GM19238 (cell line): ENCODE measurements around the gene SLC25A24.

Experiments used
- DNase-seq: peaks from one replicate; pipeline ENCODE4 v3.0.0; 2011; ENCODE audit warnings: low spot score; ENCODE audit not compliant: insufficient read length

Gene SLC25A24

DNA sequence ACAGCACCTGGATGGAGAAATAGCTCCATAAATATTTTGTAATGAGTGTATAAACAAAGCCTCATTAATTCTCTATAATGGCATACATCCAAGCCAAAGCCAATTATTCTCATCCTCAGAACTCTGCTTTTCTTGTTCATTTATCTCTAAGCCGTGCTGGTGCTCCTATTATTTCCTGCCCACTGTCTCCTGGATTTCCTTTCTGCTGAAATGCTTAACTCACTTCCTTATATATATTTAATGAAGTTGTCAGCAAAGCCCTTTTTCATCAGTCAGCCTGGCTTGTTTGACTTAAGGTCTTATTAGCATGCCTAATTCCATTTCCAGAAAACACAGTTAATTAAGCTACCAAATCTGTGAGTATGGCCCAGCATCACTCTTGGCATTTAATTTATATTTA, 93.4 kb downstream of the SLC25A24 start:
- no peak for DNase-seq

DNA sequence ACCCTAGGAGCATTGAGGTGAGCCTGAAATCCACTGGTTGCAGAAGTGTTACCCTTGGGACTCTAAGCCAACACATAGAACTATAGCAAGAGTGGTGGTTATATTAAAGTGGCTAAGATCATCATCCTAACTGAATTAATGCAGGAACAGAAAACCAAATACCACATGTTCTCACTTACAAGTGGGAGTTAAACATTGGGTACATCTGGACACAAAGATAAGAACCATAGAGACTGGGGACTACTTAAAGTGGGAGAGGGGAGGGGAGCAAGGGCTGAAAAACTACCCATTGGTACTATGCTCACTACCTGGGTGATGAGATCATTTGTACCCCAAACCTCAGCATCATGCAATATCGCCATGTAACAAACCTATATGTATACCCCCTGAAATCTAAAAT, 100.0 kb downstream of the SLC25A24 start:
- DNase-seq: no peak

DNA sequence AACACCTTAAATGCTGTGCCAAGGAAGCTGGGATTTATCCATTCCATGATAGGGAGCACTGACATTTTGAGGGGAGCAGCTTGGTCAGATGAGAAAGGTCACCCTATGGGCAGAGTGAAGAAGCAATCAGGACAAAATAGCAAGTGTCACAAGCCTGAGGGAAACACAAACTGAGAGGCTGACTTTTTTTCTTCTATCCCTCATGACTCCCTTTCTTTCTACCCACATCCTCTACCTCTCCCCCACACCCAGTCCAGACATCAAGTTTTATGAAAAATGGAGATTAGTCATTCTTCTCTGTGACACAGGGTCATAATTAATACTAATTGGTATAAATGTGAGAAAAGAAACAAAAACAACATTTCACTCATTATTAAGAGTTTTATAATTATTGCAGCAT, 103.1 kb downstream of the SLC25A24 start:
- no peak for DNase-seq

DNA sequence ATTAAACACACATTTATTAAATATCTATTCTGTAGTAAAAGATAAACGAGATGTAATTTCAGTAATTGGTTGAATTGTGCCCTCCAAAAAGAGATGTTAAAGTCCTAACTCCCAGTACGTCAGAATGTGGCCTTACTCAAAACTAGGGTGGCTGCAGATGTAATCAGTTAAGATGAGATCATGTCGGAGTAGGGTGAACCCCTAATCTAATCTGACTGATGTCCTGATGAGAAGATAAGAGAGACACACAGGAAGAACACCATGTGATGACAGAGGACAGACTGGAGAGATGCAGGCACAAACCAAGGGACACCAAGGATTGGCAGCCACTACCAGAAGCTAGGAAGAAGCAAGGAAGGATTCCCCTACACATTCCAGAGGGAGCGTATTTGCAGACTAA, 104.1 kb downstream of the SLC25A24 start:
- DNase-seq: no peak

DNA sequence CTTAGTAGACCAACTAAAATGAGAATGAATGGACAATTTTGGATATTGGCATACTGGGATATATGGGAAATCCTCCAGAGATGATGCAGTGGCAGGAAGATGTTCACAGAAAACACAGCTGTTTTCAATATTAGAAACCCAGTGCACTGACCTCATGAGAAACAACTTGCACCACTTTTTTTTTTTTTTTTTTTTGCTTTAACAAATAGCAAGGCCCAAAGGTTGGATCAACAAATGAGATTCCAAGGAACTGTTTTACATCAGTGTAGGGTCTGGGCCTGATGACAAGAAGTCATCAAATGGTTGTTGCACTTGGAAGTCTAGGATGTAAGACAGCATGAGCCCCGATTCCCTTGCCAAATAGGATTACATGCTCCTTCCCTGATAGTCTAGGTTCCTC, 110.7 kb downstream of the SLC25A24 start:
- DNase-seq: no peak

DNA sequence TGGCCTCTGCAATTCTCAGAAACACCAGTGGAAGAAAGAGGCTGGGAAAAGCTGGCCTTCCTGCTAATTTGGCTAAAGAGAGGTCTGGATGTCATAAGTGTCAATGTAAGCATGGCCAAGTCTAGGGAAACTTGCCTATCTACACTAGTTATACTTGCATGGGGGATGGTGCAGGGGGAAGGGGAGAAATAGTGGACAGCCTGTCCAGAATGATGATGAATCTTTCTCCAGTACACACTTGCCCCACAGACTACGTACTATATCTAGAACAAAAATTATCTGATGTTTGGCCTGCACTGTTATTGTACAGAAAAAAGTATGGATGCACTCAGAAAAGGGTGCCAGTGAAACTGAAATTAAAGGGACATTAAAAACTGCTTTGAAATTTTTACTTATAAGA, 114.5 kb downstream of the SLC25A24 start:
- DNase-seq: no peak

DNA sequence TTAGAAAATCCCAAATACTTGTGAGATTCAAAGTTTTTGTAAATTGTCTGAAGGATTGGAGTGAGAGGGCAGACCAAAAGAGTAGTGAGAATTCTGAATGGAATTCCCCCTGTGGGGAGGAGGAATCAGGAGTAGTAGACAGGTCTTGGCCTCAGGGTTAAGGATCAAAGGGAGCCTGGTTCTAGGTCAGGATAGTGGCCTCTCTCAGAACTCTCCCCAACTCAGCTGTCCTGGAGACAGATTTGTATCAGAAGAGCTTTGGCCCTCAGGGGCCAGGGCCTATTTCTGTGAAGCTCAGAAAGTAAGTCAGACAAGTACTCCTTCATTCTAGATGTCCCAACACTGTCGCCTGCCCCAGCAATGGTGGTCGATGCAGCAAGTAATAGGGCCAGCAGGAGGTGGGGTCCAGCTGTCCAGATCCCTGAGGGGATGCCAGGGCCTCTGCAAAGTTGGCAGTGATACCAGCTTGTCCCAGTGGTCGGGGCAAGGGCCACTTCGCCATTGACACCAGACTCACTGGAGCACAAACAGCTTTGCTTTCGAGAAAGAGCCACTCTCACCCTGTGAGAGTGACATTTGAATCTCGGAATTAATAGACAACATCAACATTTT, 115.2 kb downstream of the SLC25A24 start:
- no peak for DNase-seq
